HS-27A (cell line): ENCODE results near the gene BHLHE41.

Experiments used
- DNase-seq: peaks from one replicate; pipeline ENCODE4 v3.0.0-alpha.2; 2012; ENCODE audit warnings: low read depth, missing footprints

The BHLHE41 gene

DNA sequence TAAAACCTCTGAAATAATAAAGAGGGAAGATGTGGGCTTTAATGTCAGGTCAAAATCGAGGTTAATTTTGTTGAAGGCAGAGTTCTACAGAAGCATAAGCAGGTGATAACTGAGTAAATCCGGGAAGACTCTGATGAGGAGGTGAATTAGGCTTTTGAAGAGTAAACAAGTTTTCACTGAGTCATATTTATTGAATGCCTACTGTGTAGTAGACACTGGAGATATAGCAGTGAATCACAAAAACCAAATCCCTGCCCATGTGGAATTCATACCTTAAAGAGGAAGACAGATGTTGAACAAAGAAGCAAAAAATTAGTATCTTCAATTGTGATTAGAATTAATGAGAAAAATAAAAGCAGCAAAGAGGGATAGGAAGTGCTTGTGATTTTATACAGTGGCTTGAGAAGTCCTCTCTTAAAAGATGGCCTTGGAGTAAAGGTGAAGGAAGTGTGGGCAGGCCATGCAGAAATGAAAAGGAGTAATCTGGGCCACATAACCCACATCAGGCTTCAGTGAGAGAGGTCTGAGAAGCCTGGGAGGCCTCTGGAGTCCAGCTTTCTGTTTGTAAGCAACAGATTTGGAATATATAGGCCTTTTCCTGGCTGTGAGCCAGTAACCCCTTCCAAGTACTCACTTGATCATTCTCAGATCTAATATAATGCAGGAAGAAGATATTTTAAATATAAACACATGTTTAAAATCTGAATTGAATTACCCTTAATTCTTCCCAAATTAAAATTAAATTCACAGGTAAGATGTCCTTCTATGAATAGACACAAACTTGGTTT lies 46.7 kb downstream of the BHLHE41 start:
- DNase-seq, result no peak
